Measurements from ENCODE around the gene CDH23. TPM values are rescaled to one million over a fixed set of nuclear protein-coding genes. Genes with fewer than 3 reads are reported as not detected.

Gene CDH23
- total and polyA plus RNA-seq, 10 of the 15 experiments (the other 5 are each of a cell fraction or from before 2014, with no cell fraction given): 0.09 to 0.40 (median 0.15) TPM; not detected in 1

DNA sequence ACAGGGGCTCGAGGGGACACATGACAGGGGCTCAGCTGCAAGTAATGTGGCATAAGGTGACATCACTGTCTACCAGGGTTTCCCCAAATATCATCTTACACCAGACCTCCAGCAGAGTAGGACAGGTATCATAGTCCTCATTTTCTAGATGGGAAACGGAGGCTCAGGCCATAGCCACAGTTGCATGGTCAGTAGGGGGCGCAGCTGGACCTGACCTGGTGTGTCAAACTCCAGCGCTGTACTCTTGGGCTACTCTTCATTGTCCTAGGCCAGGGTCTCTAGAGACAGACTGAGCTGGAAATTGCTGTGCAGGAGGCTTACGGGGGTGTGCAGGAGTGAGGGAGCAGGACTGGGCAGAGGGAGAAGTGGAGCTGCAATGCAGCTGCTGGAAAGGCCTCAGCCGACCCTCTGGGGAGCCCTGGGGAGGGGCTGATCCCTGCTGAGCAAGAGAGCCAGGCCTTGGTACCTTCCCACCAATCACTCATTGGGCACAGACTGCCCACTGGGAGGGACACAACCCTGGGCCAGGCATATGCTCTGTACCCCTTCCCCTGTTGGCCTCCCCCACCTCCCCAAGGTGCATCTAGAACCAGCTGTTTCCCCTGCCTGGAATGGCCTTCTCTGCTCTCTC is 89.9 kb downstream of the CDH23 start:
- DNase-seq (ENCODE audit: low read depth, low spot score) (no peak), ATAC-seq (peak; percentile 89), FAIRE-seq (no peak)
- Histone ChIP-seq H3K36me3 (ENCODE audit: control insufficient read depth in 2 of 2, insufficient read depth in 2 of 2, low read length in 1 of 2) (no peaks in the 10 kb centered on the region), H4K20me1 (ENCODE audit: control insufficient read depth, insufficient read depth) (no peaks in the 10 kb centered on the region), H3K4me3 (no peak overlapping the region), H3K4me1 (ENCODE audit: control insufficient read depth, insufficient read depth, low read length) (no peaks in the 10 kb centered on the region), H3K27me3 (replicated peaks in 1 of 2; ENCODE audit: control insufficient read depth in 2 of 2, insufficient read depth in 2 of 2, low read length in 1 of 2) (peaks cover 0 to 2% of the 10 kb centered on the region in 2 experiments; a peak in 1 of 4 replicates), H3K79me2 (ENCODE audit: control insufficient read depth, insufficient read depth, low read length) (no peaks in the 10 kb centered on the region), H3K9me3 (replicated peaks; ENCODE audit: control insufficient read depth, insufficient read depth, low read length) (no peaks in the 10 kb centered on the region; the same call in 1 of the 3 replicates), H3K9ac (ENCODE audit: control insufficient read depth, insufficient read depth, low read length) (no peak overlapping the region), H3K4me2 (ENCODE audit: control insufficient read depth, insufficient read depth) (no peak overlapping the region), H2AFZ (ENCODE audit: control insufficient read depth, low read depth, low read length) (no peak overlapping the region), H3K27ac (ENCODE audit: control insufficient read depth, insufficient read depth) (no peak overlapping the region)
- ChIA-PET POLR2A (no interaction called here), CTCF (interaction anchor here (0.6 to 8.6 kb wide), 15 partner anchors 9 to 222 kb away, joined by 3 to 66 read pairs (median 4); partner anchors contain the start of gene SLC29A3), SMC1A (ENCODE audit: uncharacterized antibody, unreplicated experiment) (interaction anchor here (0.9 to 6.3 kb wide), 6 partner anchors 10 to 222 kb away, joined by 3 to 29 read pairs (median 5); no protein-coding TSS in a partner anchor), RAD21 (ENCODE audit: unreplicated experiment) (interaction anchor here (0.6 to 3.1 kb wide), 7 partner anchors 10 to 222 kb away, joined by 3 to 13 read pairs (median 3); no protein-coding TSS in a partner anchor)
- TF ChIP-seq MTA3 (IDR thresholded peaks at IDR 0.05; ENCODE audit: borderline replicate concordance, low read length): no peak
- no peak for TF ChIP-seq ZNF274 (IDR thresholded peaks at IDR 0.05; ENCODE audit: insufficient read depth, insufficient read length)
- TF ChIP-seq, protein P1, sequence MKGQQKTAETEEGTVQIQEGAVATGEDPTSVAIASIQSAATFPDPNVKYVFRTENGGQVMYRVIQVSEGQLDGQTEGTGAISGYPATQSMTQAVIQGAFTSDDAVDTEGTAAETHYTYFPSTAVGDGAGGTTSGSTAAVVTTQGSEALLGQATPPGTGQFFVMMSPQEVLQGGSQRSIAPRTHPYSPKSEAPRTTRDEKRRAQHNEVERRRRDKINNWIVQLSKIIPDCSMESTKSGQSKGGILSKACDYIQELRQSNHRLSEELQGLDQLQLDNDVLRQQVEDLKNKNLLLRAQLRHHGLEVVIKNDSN (IDR thresholded peaks at IDR 0.05; ENCODE audit: borderline replicate concordance, extremely low read length, insufficient read depth, low read depth, low read length): no peak
- peak; percentile 65 for TF ChIP-seq RAD21 (IDR thresholded peaks at IDR 0.05; ENCODE audit: insufficient read depth, low read depth, low read length)
- no peak for TF ChIP-seq HDAC6 (IDR thresholded peaks at IDR 0.05; ENCODE audit: unreplicated experiment)
- no peak for TF ChIP-seq ZSCAN29 (IDR thresholded peaks at IDR 0.05)
- TF ChIP-seq, protein P2, sequence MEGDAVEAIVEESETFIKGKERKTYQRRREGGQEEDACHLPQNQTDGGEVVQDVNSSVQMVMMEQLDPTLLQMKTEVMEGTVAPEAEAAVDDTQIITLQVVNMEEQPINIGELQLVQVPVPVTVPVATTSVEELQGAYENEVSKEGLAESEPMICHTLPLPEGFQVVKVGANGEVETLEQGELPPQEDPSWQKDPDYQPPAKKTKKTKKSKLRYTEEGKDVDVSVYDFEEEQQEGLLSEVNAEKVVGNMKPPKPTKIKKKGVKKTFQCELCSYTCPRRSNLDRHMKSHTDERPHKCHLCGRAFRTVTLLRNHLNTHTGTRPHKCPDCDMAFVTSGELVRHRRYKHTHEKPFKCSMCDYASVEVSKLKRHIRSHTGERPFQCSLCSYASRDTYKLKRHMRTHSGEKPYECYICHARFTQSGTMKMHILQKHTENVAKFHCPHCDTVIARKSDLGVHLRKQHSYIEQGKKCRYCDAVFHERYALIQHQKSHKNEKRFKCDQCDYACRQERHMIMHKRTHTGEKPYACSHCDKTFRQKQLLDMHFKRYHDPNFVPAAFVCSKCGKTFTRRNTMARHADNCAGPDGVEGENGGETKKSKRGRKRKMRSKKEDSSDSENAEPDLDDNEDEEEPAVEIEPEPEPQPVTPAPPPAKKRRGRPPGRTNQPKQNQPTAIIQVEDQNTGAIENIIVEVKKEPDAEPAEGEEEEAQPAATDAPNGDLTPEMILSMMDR (IDR thresholded peaks at IDR 0.05 in 2 of 3, conservative IDR thresholded peaks at IDR 0.05 in 1 of 3; ENCODE audit: control insufficient read depth in 2 of 3, extremely low read depth in 1 of 3, insufficient read depth in 1 of 3, low read depth in 3 of 3, low read length in 3 of 3): peak; percentile 65 to 71 (median 71)
- TF ChIP-seq SMC3 (IDR thresholded peaks at IDR 0.05; ENCODE audit: borderline replicate concordance, low read length): peak; percentile 64; the same call in 1 of the 2 replicates
- no peak for TF ChIP-seq EGR1 (IDR thresholded peaks at IDR 0.05; ENCODE audit: borderline replicate concordance in 1 of 2, low read depth in 2 of 2, low read length in 2 of 2)
- TF ChIP-seq ETV6 (conservative IDR thresholded peaks at IDR 0.05 in 1 of 2, IDR thresholded peaks at IDR 0.05 in 1 of 2; ENCODE audit: borderline replicate concordance in 1 of 2, low read depth in 1 of 2): no peak
- no peak for TF ChIP-seq EZH2 (IDR thresholded peaks at IDR 0.05; ENCODE audit: borderline replicate concordance, control insufficient read depth, low read depth, low read length)
- no peak for TF ChIP-seq DPF2 (IDR thresholded peaks at IDR 0.05)
- TF ChIP-seq, protein P3, sequence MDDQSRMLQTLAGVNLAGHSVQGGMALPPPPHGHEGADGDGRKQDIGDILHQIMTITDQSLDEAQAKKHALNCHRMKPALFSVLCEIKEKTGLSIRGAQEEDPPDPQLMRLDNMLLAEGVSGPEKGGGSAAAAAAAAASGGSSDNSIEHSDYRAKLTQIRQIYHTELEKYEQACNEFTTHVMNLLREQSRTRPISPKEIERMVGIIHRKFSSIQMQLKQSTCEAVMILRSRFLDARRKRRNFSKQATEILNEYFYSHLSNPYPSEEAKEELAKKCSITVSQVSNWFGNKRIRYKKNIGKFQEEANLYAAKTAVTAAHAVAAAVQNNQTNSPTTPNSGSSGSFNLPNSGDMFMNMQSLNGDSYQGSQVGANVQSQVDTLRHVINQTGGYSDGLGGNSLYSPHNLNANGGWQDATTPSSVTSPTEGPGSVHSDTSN (IDR thresholded peaks at IDR 0.05; ENCODE audit: insufficient replicate concordance, low read depth, low read length): no peak
- in situ Hi-C loops (cut with MboI) (no loop called here), intact Hi-C loops (cut with micrococcal nuclease; ENCODE audit: unreplicated experiment) (loop anchor here (1.0 to 10.0 kb wide), 4 partner anchors 84 to 221 kb away; partner anchors contain the start of gene SLC29A3)
- WGBS (ENCODE audit: insufficient coverage, insufficient replicate concordance, low lambda C conversion rate, missing lambda C conversion rate): 13% methylated on average over 6 of the region's 6 CpGs
- BruUV-seq (replicated peaks): no TSS peak

Data from GM12878 (cell line).